HG02678 (cell line): ENCODE results near the gene PTPRG.

Experiments
- ATAC-seq: cut with Tn5 transposase; IDR thresholded peaks from one replicate; pipeline ENCODE4 v1.9.1; 2021; ENCODE audit warnings: mild to moderate bottlenecking, moderate library complexity; ENCODE audit not compliant: unreplicated experiment

The PTPRG gene

GRCh38 chr3:62128051-62128450 is 566.7 kb downstream of the PTPRG start:
- no peak for ATAC-seq

- no peak for ATAC-seq
Observed at GRCh38 chr3:62128681-62129080, 567.3 kb downstream of the PTPRG start.

- ATAC-seq = no peak
Observed at GRCh38 chr3:62131050-62131449, 569.7 kb downstream of the PTPRG start.

GRCh38 chr3:62131620-62132019 is 570.2 kb downstream of the PTPRG start:
- ATAC-seq = no peak

GRCh38 chr3:62132027-62132602 is 570.7 kb downstream of the PTPRG start:
- no peak for ATAC-seq

GRCh38 chr3:62133015-62133414 is 571.6 kb downstream of the PTPRG start:
- no peak for ATAC-seq

- ATAC-seq = no peak
Observed at GRCh38 chr3:62134061-62134496, 572.7 kb downstream of the PTPRG start.

- no peak for ATAC-seq
Observed at GRCh38 chr3:62135741-62136140, 574.4 kb downstream of the PTPRG start.

GRCh38 chr3:62139957-62140356 is 578.6 kb downstream of the PTPRG start:
- ATAC-seq = no peak

- ATAC-seq = no peak
Observed at GRCh38 chr3:62142331-62143085, 581.1 kb downstream of the PTPRG start.

GRCh38 chr3:62143843-62144450 is 582.6 kb downstream of the PTPRG start:
- no peak for ATAC-seq

- ATAC-seq = no peak
Observed at GRCh38 chr3:62144482-62144881, 583.1 kb downstream of the PTPRG start.

- ATAC-seq = no peak
Observed at GRCh38 chr3:62145086-62145757, 583.9 kb downstream of the PTPRG start.

GRCh38 chr3:62149539-62149938 is 588.2 kb downstream of the PTPRG start:
- no peak for ATAC-seq

- no peak for ATAC-seq
Observed at GRCh38 chr3:62149962-62150361, 588.6 kb downstream of the PTPRG start.

GRCh38 chr3:62151591-62151990 is 590.2 kb downstream of the PTPRG start:
- no peak for ATAC-seq

- ATAC-seq = no peak
Observed at GRCh38 chr3:62153231-62153630, 591.9 kb downstream of the PTPRG start.

- no peak for ATAC-seq
Observed at GRCh38 chr3:62154457-62155148, 593.2 kb downstream of the PTPRG start.

GRCh38 chr3:62159056-62159708 is 597.8 kb downstream of the PTPRG start:
- ATAC-seq = no peak

- no peak for ATAC-seq
Observed at GRCh38 chr3:62159709-62160092, 598.3 kb downstream of the PTPRG start.

- ATAC-seq = no peak
Observed at GRCh38 chr3:62161371-62161770, 600.0 kb downstream of the PTPRG start.
